SH-SY5Y (cell line): ENCODE measurements around the gene LMCD1.
A peak's percentile ranks its signal among the peaks of the same experiment; 100 is the strongest.

Source experiments
- GATA2 ChIP-seq: IDR thresholded peaks from 2 replicates; pipeline ENCODE4 v1.6.1; 2011; ENCODE audit warnings: mild to moderate bottlenecking, low read depth, low read length
- GATA3 ChIP-seq: IDR thresholded peaks from 2 replicates; pipeline ENCODE4 v1.6.1; 2011; ENCODE audit warnings: low read depth, mild to moderate bottlenecking, low read length, moderate library complexity

LMCD1 gene

DNA sequence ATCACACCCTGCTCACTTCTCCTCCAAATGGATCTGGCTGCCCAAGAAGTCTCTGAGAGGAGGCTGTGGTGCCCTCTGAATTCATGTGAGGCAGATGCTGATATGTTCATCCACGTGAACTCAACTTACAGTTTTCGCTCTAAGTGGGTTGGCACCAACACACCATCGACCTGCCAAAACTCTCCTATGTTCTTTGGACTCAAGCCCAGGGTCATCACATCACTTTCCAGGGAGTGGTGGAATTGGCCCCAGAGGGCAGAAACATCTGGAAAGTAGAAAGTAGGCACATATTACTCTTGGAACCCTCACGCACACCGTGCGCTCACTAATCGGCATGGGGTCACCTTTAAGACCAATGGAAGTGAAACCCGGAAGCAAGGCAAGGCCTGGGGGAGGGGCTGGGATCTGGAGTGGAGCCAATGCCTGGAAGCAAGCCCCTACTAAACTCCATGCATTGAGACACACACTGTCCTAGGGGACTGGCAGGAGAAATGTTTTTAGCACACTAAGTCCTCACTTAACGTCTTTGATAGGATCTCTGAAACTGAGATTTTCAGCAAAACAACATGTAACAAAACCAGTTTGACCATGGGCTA is 101.6 kb downstream of the LMCD1 start:
- no peak for TF ChIP-seq GATA2
- TF ChIP-seq GATA3, result no peak

DNA sequence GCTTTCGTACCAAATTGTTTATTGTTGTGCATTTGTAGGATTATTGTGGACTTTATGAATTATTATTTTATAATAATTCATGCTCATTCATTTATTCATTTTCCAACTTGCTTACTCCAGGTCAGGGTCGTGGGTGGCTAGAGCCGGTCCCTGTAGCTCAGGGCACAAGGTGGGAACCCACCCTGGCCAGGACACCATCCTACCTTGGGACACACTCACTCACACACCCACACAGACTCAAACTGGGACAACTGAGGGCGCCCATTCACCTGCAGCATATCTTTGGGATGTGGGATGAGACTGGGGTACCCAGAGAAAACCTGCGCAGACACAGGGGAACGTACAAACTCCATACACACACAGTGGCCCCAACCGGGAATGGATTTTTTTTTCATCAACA is 102.4 kb downstream of the LMCD1 start:
- TF ChIP-seq GATA3 (no peak), GATA2 (no peak)

DNA sequence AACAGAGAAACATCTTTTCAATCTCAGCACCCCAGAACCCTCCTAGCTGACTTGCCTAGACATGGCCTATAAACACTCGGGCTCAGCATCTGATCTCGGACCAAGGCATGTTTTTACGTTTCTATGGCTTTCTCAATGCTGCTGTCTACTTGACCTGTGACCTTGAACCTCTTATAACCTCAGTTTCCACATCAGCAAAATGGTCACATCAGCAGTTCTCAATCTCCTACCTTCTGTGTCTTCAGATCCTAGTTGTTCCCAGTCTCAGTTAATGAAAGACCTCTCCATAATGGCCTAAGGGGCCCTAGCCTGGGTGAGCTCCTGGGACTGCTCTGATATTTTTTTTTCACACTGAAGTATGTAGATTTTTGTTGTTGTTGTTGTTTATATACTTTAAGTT is 103.4 kb downstream of the LMCD1 start:
- TF ChIP-seq GATA2, result no peak
- no peak for TF ChIP-seq GATA3

DNA sequence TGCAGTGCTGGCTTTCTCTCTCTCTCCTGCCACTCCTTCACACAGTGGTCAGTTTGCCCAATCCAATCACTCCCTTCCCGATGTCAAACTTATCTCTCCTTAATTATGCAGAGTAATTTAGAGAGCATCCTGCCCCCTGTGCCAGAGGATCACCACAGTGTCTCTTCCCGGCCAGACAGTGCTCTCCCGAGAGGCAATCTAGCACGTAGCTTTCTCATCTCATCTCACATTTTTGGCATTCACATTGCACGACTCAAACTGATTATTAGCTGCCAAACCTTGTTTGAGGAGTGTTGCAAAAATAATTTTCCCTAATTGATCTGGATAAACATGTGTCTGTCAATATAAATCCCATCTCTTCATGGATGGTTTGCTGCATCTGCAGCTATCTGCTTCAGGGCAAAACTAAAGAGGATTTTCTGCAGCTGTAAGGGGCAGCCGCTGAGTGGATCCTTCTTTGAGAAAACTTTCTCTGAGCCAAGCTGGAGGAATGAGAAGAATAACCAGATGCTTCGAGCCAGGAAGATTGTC is 105.1 kb downstream of the LMCD1 start:
- no peak for TF ChIP-seq GATA2
- no peak for TF ChIP-seq GATA3

DNA sequence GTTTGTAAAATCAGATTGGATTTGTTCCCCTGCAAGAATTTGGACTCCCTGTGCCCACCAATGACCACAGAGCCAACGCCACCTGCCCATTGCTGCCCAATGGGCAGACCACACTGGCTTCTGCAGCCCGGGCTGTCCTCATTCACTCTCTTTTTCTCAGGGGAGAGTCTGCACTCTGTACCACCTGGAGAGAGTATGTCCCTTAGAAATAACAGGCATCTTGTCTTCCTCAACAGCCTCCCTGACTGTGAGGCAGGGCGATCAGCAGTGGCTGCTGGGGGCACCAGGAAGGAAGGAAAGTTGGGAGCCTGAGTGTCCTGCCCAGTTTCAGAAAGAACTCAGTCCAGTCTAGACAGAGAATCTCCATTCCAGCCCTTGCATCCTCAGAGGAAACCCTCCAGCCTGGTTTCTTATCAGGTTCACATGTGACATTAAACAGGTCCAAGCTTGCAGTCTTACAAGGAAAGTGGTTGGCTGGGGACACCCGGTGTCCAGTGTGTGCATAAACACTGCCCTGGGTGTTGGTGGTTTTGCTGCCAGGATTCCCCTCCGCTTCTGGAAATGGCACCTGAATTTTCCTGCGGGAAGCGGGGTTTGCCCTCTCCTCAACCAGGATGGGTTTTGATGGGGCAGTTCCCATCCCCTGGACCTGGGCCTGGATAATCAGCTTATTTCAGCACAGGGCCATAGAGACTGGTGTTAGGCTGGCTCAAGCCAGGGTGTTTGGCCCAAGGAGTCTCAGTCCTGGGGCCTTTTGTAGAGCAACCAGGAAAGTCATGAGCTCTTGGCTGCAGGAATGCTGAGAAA is 105.8 kb downstream of the LMCD1 start:
- TF ChIP-seq GATA2, result peak; percentile 68
- TF ChIP-seq GATA3, result no peak

DNA sequence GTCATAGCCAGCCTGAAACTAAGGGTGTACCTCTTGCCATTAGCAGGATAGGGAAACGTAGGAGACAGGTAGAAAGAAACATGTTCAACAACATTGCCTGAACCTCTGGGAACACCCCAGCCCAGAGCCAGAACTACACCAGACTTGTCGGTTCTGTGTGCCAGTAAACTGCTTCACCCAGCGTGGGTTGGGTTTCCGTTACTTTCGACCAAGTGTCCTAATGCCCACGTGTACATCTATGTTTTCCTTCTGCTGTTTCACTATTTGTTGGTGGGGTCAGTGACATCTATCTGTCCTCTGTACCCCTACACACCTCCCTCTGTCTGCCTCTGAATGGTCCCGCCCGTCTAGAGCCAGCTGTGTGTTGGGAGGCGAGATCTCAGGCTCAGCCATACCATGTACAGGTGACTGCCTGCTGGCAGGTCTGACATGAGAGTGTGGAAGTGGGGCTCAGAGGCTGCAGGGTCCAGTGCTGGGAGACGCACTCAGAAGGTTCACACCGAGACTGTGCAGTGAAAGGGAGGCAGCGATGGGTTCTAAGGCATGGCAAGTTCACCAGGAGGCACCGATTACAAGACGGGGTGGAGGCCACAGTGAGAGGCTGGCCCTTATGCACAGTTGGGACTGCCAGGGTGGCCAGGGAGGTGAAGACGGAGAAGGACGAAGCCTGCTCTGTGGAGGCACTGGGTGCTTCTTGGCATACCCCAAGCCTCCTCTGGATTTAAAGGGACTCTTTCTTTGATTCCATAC is 106.6 kb downstream of the LMCD1 start:
- TF ChIP-seq GATA3 (no peak), GATA2 (no peak)

DNA sequence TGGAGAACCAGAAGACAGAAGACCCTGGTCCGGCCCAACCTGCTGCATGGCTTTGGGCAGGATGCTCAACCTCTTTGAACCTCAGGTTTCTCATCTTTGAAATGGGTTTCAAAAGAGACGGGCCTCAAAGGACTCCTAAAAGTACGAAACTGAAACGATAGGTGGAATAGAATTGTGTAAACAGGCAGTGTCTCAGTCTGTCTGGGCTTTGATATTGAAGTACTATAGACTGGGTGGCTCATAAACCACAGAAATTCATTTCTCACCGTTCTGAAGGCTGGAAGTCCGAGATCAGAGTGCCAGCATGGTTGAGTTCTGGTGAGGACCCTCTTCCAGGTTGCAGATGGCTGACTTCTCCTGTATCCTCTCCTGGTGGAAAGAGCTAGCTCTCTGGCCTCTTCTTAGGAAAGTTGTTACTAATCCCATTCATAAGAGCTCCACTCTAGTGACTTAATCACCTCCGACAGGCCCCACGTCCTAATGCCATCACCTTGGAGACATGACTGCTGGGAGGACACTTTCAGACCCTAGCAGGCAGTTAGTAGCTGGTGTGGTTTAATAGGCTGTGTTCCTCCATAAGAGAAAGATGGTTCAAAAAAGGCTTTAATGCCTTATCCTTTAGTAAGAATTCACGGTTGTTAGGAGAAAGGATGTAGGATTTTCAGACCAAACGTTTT is 107.3 kb downstream of the LMCD1 start:
- TF ChIP-seq GATA3 (no peak), GATA2 (no peak)

DNA sequence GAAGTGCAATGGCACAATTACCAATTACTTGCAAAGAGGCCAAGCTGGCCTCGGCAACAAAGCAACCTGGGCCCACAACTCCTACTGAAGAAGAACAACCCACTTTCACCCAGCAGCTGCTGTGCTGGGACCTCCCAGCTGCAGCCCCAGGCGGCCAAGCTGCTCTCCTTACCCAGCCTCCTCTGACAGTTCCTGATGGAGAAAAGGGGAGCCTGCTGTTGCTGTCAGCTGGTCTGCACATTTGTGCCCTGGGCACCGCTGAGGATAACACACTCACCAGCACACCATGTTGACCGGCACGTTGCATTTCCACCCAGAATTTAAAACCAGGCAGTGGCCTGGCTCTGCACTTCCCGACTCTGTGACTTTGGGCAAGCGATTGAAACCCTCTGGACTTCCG is 109.3 kb downstream of the LMCD1 start:
- TF ChIP-seq GATA2 (no peak), GATA3 (no peak)

DNA sequence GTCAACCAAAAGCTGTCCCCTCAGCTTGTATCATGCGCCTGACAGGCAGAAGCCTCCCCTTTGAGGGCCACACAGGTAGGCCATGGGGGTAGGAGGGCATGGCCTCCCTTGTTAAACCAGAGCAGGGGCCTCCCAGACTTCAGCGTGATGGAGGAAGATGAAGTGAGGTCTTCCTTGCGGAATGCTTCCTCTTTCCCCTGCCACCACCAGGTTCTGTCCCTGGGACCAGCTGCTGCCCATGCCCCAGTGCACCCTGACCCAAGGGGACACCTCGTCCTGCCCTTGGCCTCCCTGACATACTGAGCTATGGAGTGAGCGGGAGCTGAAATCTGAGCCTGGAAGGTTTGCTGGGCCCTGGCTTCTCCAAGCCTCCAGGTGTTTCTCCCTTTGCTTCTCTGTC is 116.3 kb downstream of the LMCD1 start:
- no peak for TF ChIP-seq GATA3

DNA sequence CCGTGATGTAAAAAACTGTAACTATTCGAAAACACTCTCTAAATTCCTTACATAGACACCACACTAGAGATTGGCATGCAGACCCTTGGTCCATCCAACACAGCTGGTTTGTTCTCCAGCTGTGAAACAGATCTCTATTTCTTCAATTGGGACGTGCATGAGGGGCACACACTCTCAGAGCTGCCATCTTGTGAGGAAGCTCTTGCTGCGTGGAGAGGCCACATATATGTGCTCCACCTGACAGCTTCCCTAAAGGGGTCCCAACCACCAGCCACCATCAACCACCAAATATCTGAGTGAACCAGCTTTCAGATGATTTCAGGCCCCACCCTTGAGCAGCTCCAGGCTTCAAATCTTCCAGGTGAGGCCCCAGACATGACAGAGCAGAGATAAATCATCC is 117.3 kb downstream of the LMCD1 start:
- no peak for TF ChIP-seq GATA2
- no peak for TF ChIP-seq GATA3

DNA sequence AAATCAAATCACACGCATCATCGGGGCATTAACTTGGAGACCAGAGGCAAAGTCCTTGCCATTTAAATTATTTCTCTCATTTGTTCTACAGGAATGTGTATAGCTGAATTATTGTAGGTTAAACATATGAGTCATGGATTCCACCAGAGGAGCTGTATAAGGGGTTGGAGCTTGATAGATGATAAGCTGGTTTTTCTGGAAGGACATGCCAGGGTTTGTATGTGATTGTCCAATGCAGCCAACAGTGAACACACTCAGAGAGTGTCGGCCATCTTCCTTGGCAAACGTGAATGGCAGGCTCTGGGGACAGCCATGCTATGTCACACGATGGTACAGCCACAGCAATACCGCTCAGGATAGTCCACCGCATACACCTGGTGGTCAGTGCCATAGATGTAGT is 117.9 kb downstream of the LMCD1 start:
- TF ChIP-seq GATA2, result no peak
- no peak for TF ChIP-seq GATA3

DNA sequence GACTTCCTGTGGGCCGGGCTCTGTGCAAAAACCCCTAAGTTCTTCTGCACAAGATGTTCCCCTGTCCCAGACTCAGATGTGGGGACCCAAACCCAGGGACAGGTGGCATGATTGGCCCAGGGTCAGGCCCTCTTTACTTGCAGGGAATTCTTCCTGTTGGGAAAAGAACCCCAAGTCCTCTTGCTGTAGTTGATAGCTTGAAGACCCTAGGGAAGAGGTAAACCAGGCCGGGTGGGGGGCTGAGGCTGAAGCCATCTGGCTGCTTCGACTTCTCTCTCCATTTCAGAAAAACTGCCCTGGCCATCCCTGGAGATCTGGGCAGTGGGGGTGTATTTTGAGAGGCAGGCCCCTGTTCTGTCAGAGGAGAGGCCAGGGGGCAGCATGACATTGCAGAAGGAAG is 119.5 kb downstream of the LMCD1 start:
- TF ChIP-seq GATA2, result no peak
- no peak for TF ChIP-seq GATA3

DNA sequence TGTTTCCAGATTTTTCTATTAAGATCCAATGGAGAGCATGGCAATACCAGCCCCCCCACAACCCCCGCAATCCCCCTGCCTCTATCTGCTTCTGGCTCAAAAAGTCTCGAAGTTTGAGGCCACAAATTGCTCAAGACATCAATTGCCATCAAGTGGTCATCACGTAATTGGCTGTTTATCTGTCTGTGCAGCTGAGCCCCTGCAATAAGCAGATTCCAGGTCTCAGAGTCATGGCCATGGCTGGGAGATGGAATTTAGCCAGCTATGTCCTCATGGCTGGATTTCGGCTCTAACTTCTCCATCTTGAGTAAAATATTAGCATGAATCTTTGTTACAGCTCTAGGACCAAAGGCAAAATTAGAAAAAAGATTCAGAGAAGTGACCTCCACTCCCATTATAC is 120.2 kb downstream of the LMCD1 start:
- no peak for TF ChIP-seq GATA2
- no peak for TF ChIP-seq GATA3

DNA sequence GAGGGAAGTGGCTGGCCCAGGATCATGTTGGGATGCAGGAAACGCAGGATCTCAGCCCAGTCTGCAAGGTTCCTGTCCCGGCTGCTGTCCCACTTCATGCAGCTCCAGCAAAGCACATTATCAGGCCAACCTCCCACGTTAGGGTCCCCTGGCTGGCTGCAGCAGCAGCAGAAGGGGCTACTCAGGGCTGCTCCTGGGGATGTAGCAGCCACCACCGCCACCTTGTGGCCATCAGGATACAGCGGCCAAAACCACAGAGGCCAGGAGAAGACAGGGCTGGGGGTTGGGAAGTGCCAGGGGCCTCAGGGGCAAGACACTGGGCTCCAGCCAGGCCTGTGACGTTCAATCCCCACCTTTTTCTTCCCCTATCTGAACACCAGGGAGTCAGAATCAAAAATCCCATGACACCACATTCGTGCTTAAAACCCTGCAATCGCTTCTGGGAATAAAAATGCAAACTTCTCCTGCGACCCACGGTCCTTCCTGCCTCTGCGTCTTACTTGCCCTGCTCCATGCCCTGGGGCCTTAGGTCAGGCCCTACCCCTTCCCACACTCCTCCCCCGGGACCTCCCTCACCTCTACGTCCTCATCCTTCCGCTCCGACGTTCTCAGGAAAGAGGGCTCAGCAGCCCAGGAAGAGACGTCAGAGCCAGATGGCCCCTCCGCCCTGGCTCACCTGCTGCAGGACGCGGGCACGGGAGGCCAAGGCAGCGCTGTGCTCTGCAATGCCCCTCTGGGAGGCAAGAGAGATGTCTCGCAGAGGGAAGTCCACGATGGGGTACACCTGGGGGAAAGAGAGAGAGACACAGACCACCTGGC is 121.5 kb downstream of the LMCD1 start:
- TF ChIP-seq GATA3 (no peak), GATA2 (no peak)
